ENCODE data around the gene FAM107A.

The FAM107A gene

GRCh38 chr3:58580826-58581327, 3.7 kb upstream of the FAM107A start:
- no peak for TF ChIP-seq EZH2phosphoT487 (IDR thresholded peaks at IDR 0.05; ENCODE audit: low read depth)
- no peak for TF ChIP-seq CTCF (IDR thresholded peaks at IDR 0.05; ENCODE audit: low read depth, low read length)
- H3K4me2 ChIP-seq (ENCODE audit: low read length): no peak overlapping the region

GRCh38 chr3:58578873-58579272, 1.7 kb upstream of the FAM107A start:
- peaks cover 9% of the 10 kb centered on the region for H3K27me3 ChIP-seq (ENCODE audit: low read depth, low read length)
- H3K4me1 ChIP-seq (ENCODE audit: low read length): no peaks in the 10 kb centered on the region; the same call in 1 of the 2 replicates
- TF ChIP-seq CTCF (IDR thresholded peaks at IDR 0.05; ENCODE audit: low read depth, low read length) (no peak), EZH2phosphoT487 (IDR thresholded peaks at IDR 0.05; ENCODE audit: low read depth) (no peak)
- H3K27ac ChIP-seq (ENCODE audit: low read length): no peak overlapping the region
- no peaks in the 10 kb centered on the region for H3K36me3 ChIP-seq (replicated peaks; ENCODE audit: low read depth, low read length)
- H3K79me2 ChIP-seq (ENCODE audit: low read length): no peaks in the 10 kb centered on the region
- H3K4me3 ChIP-seq (ENCODE audit: low read length): no peak overlapping the region
- H3K9me3 ChIP-seq (ENCODE audit: insufficient read depth, low read length): no peaks in the 10 kb centered on the region
- H3K4me2 ChIP-seq (ENCODE audit: low read length): no peak overlapping the region
- no peaks in the 10 kb centered on the region for H4K20me1 ChIP-seq (ENCODE audit: insufficient read depth, low read length)
- H3K9ac ChIP-seq (ENCODE audit: low read length): no peak overlapping the region
- no peak overlapping the region for H2AFZ ChIP-seq (ENCODE audit: low read depth, low read length)

More at GRCh38 chr3:58580826-58581327, 3.7 kb upstream of the FAM107A start:
- no peaks in the 10 kb centered on the region for H3K9me3 ChIP-seq (ENCODE audit: insufficient read depth, low read length)
- H3K9ac ChIP-seq (ENCODE audit: low read length): no peak overlapping the region
- no peaks in the 10 kb centered on the region for H4K20me1 ChIP-seq (ENCODE audit: insufficient read depth, low read length)
- no peaks in the 10 kb centered on the region for H3K36me3 ChIP-seq (replicated peaks; ENCODE audit: low read depth, low read length)
- peaks cover 5% of the 10 kb centered on the region for H3K27me3 ChIP-seq (ENCODE audit: low read depth, low read length)
- no peak overlapping the region for H2AFZ ChIP-seq (ENCODE audit: low read depth, low read length)
- no peaks in the 10 kb centered on the region; the same call in 1 of the 2 replicates for H3K4me1 ChIP-seq (ENCODE audit: low read length)
- H3K4me3 ChIP-seq (ENCODE audit: low read length): no peak overlapping the region
- H3K79me2 ChIP-seq (ENCODE audit: low read length): no peaks in the 10 kb centered on the region
- H3K27ac ChIP-seq (ENCODE audit: low read length): no peak overlapping the region

- no peak overlapping the region for H3K4me3 ChIP-seq (ENCODE audit: low read length)
- H3K9me3 ChIP-seq (ENCODE audit: insufficient read depth, low read length): no peaks in the 10 kb centered on the region
- TF ChIP-seq CTCF (IDR thresholded peaks at IDR 0.05; ENCODE audit: low read depth, low read length): no peak
- TF ChIP-seq EZH2phosphoT487 (IDR thresholded peaks at IDR 0.05; ENCODE audit: low read depth): no peak
- H3K4me2 ChIP-seq (ENCODE audit: low read length): no peak overlapping the region
- no peaks in the 10 kb centered on the region for H3K79me2 ChIP-seq (ENCODE audit: low read length)
- no peaks in the 10 kb centered on the region; the same call in 1 of the 2 replicates for H3K4me1 ChIP-seq (ENCODE audit: low read length)
- H4K20me1 ChIP-seq (ENCODE audit: insufficient read depth, low read length): no peaks in the 10 kb centered on the region
- peaks cover 10% of the 10 kb centered on the region for H3K27me3 ChIP-seq (ENCODE audit: low read depth, low read length)
- no peak overlapping the region for H3K9ac ChIP-seq (ENCODE audit: low read length)
- H3K36me3 ChIP-seq (replicated peaks; ENCODE audit: low read depth, low read length): no peaks in the 10 kb centered on the region
- no peak overlapping the region for H2AFZ ChIP-seq (ENCODE audit: low read depth, low read length)
- H3K27ac ChIP-seq (ENCODE audit: low read length): no peak overlapping the region
These were observed 475 bp downstream of the FAM107A start for GRCh38 chr3:58576716-58577115.

GRCh38 chr3:58575971-58576652, 1.1 kb downstream of the FAM107A start:
- no peak overlapping the region for H2AFZ ChIP-seq (ENCODE audit: low read depth, low read length)
- no peak for TF ChIP-seq EZH2phosphoT487 (IDR thresholded peaks at IDR 0.05; ENCODE audit: low read depth)
- TF ChIP-seq CTCF (IDR thresholded peaks at IDR 0.05; ENCODE audit: low read depth, low read length): no peak

More at GRCh38 chr3:58575971-58576652, 1.1 kb downstream of the FAM107A start:
- Histone ChIP-seq H3K4me1 (ENCODE audit: low read length) (peaks cover 3% of the 10 kb centered on the region; the same call in 1 of the 2 replicates), H3K36me3 (replicated peaks; ENCODE audit: low read depth, low read length) (no peaks in the 10 kb centered on the region), H3K4me3 (ENCODE audit: low read length) (no peak overlapping the region), H3K9ac (ENCODE audit: low read length) (no peak overlapping the region), H3K9me3 (ENCODE audit: insufficient read depth, low read length) (no peaks in the 10 kb centered on the region), H3K27me3 (ENCODE audit: low read depth, low read length) (peaks cover 11% of the 10 kb centered on the region), H3K27ac (ENCODE audit: low read length) (no peak overlapping the region), H3K79me2 (ENCODE audit: low read length) (no peaks in the 10 kb centered on the region), H3K4me2 (ENCODE audit: low read length) (no peak overlapping the region), H4K20me1 (ENCODE audit: insufficient read depth, low read length) (no peaks in the 10 kb centered on the region)

Data from OCI-LY3 (cell line).